DMS114 treated with DMSO at 0.1 percent for 48 hours (cell line): ENCODE data around the gene SCYGR3.

Experiments
- DNase-seq: peaks from one replicate; lab custom pipeline; 2025; ENCODE audit not compliant: unreplicated experiment; lab: John Stamatoyannopoulos, UW

SCYGR3 gene

DNA sequence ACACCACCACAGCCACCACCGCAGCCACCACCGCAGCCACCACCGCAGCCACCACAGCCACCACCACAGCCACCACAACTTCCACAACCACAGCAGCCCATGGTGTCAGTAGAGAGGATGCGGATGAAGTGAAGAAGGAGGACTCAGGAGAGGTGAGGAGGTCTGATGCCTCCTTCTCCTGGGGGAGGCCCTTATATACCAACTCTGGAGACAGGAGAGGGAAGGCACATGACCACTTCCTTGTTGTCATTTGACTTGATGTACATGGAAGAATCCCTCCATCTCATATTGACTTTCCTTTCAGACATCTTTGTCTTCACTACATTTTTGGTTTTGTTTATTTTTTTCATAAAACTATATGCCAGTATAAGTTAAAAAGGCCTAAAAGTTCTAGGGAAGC, at the start of gene SCYGR3:
Gene SCYGR3 (minus strand): TSS at position 101 of the 400 bp plus-strand sequence. CDS start 0 bp downstream, at position 101.
- DNase-seq, result no peak

GRCh38 chr2:227661827-227662226, 47.2 kb upstream of the SCYGR3 start:
- no peak for DNase-seq

GRCh38 chr2:227661025-227661649, 46.5 kb upstream of the SCYGR3 start:
- no peak for DNase-seq

DNA sequence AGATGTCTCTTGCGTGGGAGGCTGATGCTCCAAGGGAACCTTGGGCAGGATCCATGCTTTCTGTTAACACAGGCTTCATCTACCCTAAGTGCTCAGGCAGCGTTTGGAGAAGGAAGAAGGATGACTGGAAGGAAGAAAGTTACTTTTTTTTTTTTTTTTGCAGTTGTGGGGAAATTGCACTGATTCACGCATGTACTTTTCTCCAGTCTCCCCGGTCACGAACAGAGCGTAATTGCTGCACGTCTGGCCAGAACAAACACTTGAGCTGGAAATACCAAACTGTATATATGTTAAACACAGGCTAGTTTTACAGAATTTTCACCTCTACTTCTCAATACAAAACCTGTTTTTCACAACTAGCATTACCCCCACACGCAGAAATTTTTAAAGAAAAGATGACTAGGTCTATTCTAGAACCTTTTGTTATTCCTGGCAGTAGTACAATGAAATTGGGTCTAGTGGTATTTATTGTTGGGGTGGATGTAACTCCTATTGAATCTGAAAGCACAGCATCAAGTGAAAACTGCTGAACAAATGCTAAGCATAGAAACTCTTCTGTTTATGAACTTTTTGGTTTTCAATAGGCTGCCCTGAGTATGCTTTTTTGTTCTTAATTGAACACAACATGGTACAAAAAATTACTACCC, 42.7 kb upstream of the SCYGR3 start:
- no peak for DNase-seq

- DNase-seq, result no peak
Measured at GRCh38 chr2:227655454-227655853, 40.8 kb upstream of the SCYGR3 start.

DNA sequence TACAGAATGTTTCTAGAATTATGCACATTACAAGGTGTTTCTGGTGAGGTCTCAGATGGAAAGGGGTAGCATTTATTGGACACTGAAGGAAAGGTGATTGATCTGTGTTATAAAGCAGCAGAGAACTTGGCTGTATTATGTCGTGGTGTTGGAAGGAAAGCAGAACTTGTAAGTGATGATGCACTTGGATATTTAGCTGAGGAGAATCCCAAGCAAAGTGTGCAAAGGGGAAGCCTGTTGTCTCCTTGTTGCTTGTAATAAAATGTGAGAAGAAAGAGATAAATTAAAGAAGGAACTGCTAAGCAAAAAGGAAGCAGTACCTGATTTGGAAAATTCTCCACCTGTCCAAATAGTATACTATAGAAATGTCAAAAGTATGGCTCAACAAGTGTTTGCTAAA, 39.8 kb upstream of the SCYGR3 start:
- DNase-seq, result no peak

DNA sequence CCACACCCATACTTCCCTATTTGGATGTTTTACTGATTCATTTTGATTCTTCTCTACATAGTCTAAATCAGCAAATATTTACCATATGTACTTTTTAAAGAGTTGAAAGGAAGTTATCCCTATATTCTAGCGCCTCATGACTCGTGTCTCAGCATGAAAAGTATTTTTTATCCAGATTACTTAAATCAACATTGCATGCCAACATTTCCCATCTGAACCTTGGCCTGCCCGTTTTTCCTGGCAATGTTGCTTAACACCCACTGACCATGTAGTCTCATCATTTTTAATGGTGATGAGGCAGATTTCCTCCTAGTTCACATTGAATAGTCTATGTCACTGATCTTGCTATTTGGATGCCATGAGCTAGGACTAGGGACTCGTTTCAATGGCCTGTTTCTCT, 38.8 kb upstream of the SCYGR3 start:
- no peak for DNase-seq

DNA sequence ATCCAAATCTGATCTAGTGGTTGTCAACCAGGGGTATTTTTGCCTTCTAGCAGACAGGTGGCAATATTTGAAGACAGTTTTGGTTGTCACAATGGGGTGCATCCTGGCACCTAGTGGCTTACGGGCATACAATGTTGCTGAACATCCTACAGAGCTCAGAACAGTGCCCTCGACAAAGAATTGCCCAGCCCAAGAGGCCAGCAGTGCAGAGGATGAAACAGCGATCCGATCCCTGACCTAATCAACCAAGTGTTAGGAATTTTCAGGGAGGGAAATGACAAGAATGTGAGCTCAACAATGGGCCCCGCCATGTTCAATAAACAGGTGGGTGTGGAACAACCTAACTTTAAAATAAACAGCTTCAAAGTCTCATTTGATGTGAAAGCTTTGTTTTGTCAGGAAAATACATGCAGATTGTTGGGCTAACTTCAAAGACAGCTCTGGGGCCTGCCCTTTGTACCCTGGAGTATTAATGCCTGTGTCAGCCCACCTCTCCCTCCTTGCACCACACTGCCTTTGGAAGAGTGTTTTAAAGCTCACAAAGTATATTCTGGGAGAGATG, 29.4 kb upstream of the SCYGR3 start:
- no peak for DNase-seq

- DNase-seq, result no peak
Measured at GRCh38 chr2:227642656-227643055, 28.0 kb upstream of the SCYGR3 start.

GRCh38 chr2:227634201-227634600, 19.6 kb upstream of the SCYGR3 start:
- no peak for DNase-seq

GRCh38 chr2:227632827-227633226, 18.2 kb upstream of the SCYGR3 start:
- DNase-seq, result no peak

- no peak for DNase-seq
Measured at GRCh38 chr2:227630322-227630721, 15.7 kb upstream of the SCYGR3 start.

GRCh38 chr2:227629435-227629834, 14.8 kb upstream of the SCYGR3 start:
- DNase-seq, result no peak

- DNase-seq, result no peak
Measured at GRCh38 chr2:227627769-227628168, 13.1 kb upstream of the SCYGR3 start.

- no peak for DNase-seq
Measured at GRCh38 chr2:227626580-227627151, 12.0 kb upstream of the SCYGR3 start.

GRCh38 chr2:227625420-227625819, 10.8 kb upstream of the SCYGR3 start:
- no peak for DNase-seq

DNA sequence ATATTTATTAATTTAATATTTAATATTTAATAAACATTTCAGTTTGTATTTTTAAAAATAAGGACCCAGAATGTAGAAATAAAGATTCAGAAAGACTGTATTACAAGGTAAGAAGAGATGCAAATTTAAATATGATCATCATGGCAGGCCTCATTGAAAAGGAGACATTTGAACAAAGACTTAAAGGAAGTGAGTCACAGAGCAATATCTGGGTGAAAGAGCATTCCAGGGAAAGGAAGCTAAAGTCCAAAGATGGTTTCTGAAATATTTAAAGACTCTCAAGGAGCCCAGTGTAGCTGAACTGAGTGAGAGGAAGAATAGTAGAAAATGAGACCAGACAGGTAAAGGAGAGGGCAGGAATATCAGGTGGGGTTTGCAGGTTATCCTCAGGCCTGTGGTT, 8.6 kb upstream of the SCYGR3 start:
- no peak for DNase-seq

GRCh38 chr2:227617316-227618230, 2.9 kb upstream of the SCYGR3 start, which contains the start of gene SCYGR4:
SCYGR4 (plus strand) TSS chr2:227617498; CDS start chr2:227617498, 0 bp downstream.
- no peak for DNase-seq

DNA sequence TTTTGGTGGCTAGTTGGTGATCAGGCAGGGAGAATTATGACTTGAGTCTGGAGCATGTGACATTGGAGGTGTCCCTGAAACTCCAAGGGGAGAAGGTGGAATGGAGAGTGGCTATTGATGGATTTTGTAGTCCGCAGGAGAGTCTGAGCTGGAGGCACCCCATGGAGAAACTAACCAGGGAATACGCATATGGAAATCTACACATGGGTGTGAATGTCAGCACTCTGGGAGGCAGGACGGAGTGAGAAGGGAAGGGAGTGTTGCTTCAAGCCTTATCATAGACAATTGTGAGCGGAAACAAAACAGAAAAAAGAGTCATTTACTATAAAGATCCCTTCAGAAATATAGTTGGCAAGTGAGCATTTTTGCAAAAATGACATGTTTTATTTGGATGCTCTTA, 2.0 kb upstream of the SCYGR3 start:
- no peak for DNase-seq

DNA sequence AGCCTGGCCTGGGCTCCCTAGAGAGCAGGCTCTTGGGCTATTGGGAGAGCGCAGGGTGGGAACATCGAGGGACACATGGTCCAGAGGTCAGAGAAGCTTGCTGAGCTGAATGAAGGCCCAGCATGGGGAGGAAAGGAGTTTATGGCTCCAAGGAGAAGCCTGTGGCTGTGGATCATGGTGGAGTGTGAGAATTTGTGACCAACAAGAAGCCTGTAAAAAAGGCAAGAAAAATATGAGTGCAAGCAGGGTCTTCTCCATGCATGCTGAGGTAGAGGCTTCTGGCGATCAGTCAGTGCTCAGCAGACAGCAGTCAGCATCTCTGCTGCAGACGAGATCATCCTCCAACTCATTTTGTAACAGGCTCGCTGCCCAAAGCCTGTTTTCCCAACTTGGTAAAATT, 1.3 kb upstream of the SCYGR3 start:
- DNase-seq, result no peak

- DNase-seq, result no peak
Measured at GRCh38 chr2:227615181-227615580, 541 bp upstream of the SCYGR3 start.
